ENCODE data around the gene TPM2. TPM values are rescaled to one million over a fixed set of nuclear protein-coding genes. Genes with fewer than 3 reads are reported as not detected.
A peak's percentile ranks its signal among the peaks of the same experiment; 100 is the strongest.

TPM2 gene
- total and polyA plus RNA-seq, 4 donors = 4.2 to 31.4 (median 14.0) TPM

GRCh38 chr9:35674025-35674361, 15.7 kb downstream of the TPM2 start (continued):
- TF ChIP-seq EGR1 (IDR thresholded peaks at IDR 0.05; ENCODE audit: low read depth in 2 of 2) (no peak), RAD21 (IDR thresholded peaks at IDR 0.05) (no peak), RXRA (IDR thresholded peaks at IDR 0.05) (no peak), REST (IDR thresholded peaks at IDR 0.05) (no peak), YY1 (IDR thresholded peaks at IDR 0.05) (no peak), HNF4A (conservative IDR thresholded peaks at IDR 0.05) (no peak), FOXA1 (IDR thresholded peaks at IDR 0.05) (no peak)
- TF ChIP-seq, protein P1, sequence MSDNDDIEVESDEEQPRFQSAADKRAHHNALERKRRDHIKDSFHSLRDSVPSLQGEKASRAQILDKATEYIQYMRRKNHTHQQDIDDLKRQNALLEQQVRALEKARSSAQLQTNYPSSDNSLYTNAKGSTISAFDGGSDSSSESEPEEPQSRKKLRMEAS (IDR thresholded peaks at IDR 0.05) = no peak

GRCh38 chr9:35673132-35674024, 16.3 kb downstream of the TPM2 start, which contains the start of gene CA9:
CA9 (plus strand) TSS chr9:35673928; CDS start chr9:35673960, 32 bp downstream.
- DNase-seq (ENCODE audit: low spot score) = no peak
- H3K4me3 ChIP-seq (ENCODE audit: low read depth in 1 of 3, low read length in 3 of 3) = no peak within 1 kb of the TSS
- no peaks in the 10 kb centered on the region for H3K9me3 ChIP-seq (ENCODE audit: control insufficient read depth in 4 of 4, low read length in 3 of 4)
- TF ChIP-seq RXRA (IDR thresholded peaks at IDR 0.05) = no peak
- H3K36me3 ChIP-seq (ENCODE audit: control insufficient read depth in 4 of 4, insufficient read depth in 3 of 4, low read depth in 1 of 4, low read length in 3 of 4) = no peaks in the 10 kb centered on the region
- WGBS = 75% methylated on average over 10 of the region's 10 CpGs
- peaks cover 6 to 17% (median 14%) of the 10 kb centered on the region in 4 donors for H3K4me1 ChIP-seq (ENCODE audit: control insufficient read depth in 4 of 4, insufficient read depth in 4 of 4, low read length in 3 of 4)
- no peak within 1 kb of the TSS for H3K9ac ChIP-seq (ENCODE audit: low read depth in 1 of 2, low read length in 2 of 2)
- no peak within 1 kb of the TSS for H3K27ac ChIP-seq (ENCODE audit: low read depth in 1 of 2, low read length in 2 of 2)
- no peaks in the 10 kb centered on the region for H3K27me3 ChIP-seq (ENCODE audit: control insufficient read depth in 4 of 4, insufficient read depth in 4 of 4, low read length in 3 of 4)

DNA sequence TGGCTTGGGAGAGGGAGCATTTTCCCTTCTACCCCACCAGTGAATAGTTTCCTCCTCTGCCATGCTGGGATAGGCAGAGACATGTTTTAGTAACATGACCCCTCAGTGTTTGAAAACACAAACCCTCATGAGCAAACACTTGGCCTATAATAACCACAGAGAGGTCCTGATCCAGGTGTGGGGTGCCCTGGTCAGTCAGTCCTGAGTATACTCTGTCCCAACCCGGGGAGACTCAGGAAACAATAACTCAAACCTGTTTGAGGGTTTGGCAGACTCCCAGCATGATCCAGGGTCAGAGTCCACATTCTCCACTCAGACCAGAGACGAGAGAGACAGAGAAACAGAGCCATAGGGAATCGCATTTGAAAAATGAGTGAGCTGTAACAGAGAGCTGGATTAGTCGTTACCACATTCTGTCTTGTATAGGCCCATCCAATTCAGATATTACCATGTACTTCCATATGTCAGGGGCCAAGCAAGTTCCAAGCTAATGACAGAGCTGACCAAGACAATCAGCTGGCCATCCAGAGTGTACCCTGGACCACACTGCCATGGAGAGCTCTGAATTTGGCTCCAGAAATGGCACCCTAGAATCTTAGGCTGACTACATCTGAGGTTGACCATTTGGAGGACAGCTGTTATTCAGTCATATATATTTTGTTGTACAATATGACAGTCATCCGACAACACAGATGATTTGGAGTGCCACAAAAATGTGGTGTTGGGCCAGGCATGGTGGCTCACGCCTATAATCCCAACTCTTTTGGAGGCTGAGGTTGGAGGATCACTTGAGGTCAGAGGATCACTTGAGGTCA, 20.2 kb downstream of the TPM2 start:
- Histone ChIP-seq H3K27me3 (ENCODE audit: control insufficient read depth in 4 of 4, insufficient read depth in 4 of 4, low read length in 3 of 4) (no peaks in the 10 kb centered on the region), H3K27ac (ENCODE audit: low read depth in 1 of 2, low read length in 2 of 2) (no peak overlapping the region), H3K4me1 (ENCODE audit: control insufficient read depth in 4 of 4, insufficient read depth in 4 of 4, low read length in 3 of 4) (peaks cover 5 to 19% (median 15%) of the 10 kb centered on the region in 4 donors), H3K4me3 (ENCODE audit: low read depth in 1 of 3, low read length in 3 of 3) (no peak overlapping the region), H3K36me3 (ENCODE audit: control insufficient read depth in 4 of 4, insufficient read depth in 3 of 4, low read depth in 1 of 4, low read length in 3 of 4) (no peaks in the 10 kb centered on the region), H3K9ac (ENCODE audit: low read depth in 1 of 2, low read length in 2 of 2) (no peak overlapping the region), H3K9me3 (ENCODE audit: control insufficient read depth in 4 of 4, low read length in 3 of 4) (no peaks in the 10 kb centered on the region)
- DNase-seq (ENCODE audit: low spot score) = no peak
- TF ChIP-seq HNF4A (conservative IDR thresholded peaks at IDR 0.05) (peak; percentile 95), SP1 (IDR thresholded peaks at IDR 0.05) (peak; percentile 99), RAD21 (IDR thresholded peaks at IDR 0.05) (peak in 1 of 2 donors; percentile 50), GABPA (IDR thresholded peaks at IDR 0.05 in 1 of 2, conservative IDR thresholded peaks at IDR 0.05 in 1 of 2) (no peak), NR2F2 (IDR thresholded peaks at IDR 0.05) (peak; percentile 22), JUND (IDR thresholded peaks at IDR 0.05) (peak in 1 of 2 donors; percentile 53), RXRA (IDR thresholded peaks at IDR 0.05) (peak; percentile 45 to 59), HNF4G (IDR thresholded peaks at IDR 0.05) (peak; percentile 92), TAF1 (conservative IDR thresholded peaks at IDR 0.05) (peak; percentile 31), ATF3 (IDR thresholded peaks at IDR 0.05) (no peak)
- 46% methylated on average over 6 of the region's 6 CpGs for WGBS
